Motor neuron (in vitro differentiated cells): ENCODE measurements around the gene LRRC8B. TPM values are rescaled to one million over a fixed set of nuclear protein-coding genes. Genes with fewer than 3 reads are reported as not detected.
A peak's percentile ranks its signal among the peaks of the same experiment; 100 is the strongest.

Experiments
- ATAC-seq, 8 experiments: fragments of 200-7000 bp; cut with Tn5 transposase; replicated peaks in 6 of 8; 2 replicates each; pipeline ENCODE4 v1.8.0; 2021; ENCODE audit warnings: mild to moderate bottlenecking in 8 of 8, moderate library complexity in 8 of 8
- H3K27ac ChIP-seq, 2 donors: fragments of 250-450 bp; sonication (Bioruptor Pico); 2 replicates each; pipeline ENCODE4 v1.9.0; 2021; ENCODE audit warnings: antibody characterized with exemption in 2 of 2, mild to moderate bottlenecking in 2 of 2, moderate library complexity in 1 of 2
- H3K4me1 ChIP-seq, 2 donors: fragments of 250-450 bp; sonication (Bioruptor Pico); replicated peaks in 1 of 2; 2 replicates each; pipeline ENCODE4 v1.6.1; 2021; ENCODE audit warnings: antibody characterized with exemption in 2 of 2, mild to moderate bottlenecking in 2 of 2, moderate library complexity in 1 of 2
- H3K4me3 ChIP-seq, 5 donors: fragments of 250-450 bp; sonication (Bioruptor Pico); 2 replicates each; pipeline ENCODE4 v1.9.0; 2021; ENCODE audit warnings: antibody characterized with exemption in 5 of 5, mild to moderate bottlenecking in 5 of 5, moderate library complexity in 4 of 5
- whole genome bisulfite sequencing, 10 experiments: fragments of 450-650 bp; shearing (Covaris generic); methylation state at CpG; one replicate each; pipeline ENCODE4 v1.0.0; 2022; 5-methylcytosine and 5-hydroxymethylcytosine counted together
- in situ Hi-C, 9 experiments: fragments of 400-800 bp; cut with MboI; loops; one replicate each; pipeline ENCODE4 v1.15.0; 2021; ENCODE audit warnings: low sequenced_read_pairs in 9 of 9, low pct_unique_long_range_greater_than_20kb in 2 of 9; ENCODE audit not compliant: unreplicated experiment in 9 of 9
- total RNA-seq, 8 experiments: library from RNA; unstranded; fragments of 300-600 nt; gene quantifications; 2 replicates each; pipeline versions ENCODE4 v1.2.3 to v1.2.4, GENCODE V29; 2022

The LRRC8B gene
- total RNA-seq, 8 experiments from 2014 or later: 4.2 to 37.3 (median 16.5) TPM

- peak in 2 of 8 experiments; percentile 43 to 62 for ATAC-seq
- Histone ChIP-seq H3K4me1 (peaks cover 15 to 21% of the 10 kb centered on the region in 2 donors), H3K27ac (no peak overlapping the region), H3K4me3 (no peak overlapping the region)
- 56 to 100% (median 96%) methylated on average over 1 to 3 of the region's 3 CpGs for WGBS, 10 experiments
- in situ Hi-C loops: no loop called here
These were observed 32.3 kb downstream of the LRRC8B start for GRCh38 chr1:89556726-89557444.

- H3K4me1 ChIP-seq: peaks cover 12 to 15% of the 10 kb centered on the region in 2 donors
- no peak overlapping the region for H3K27ac ChIP-seq
- ATAC-seq: no peak
- in situ Hi-C loops: no loop called here
- WGBS, 10 experiments: 80 to 100% (median 99%) methylated on average over 1 to 3 of the region's 3 CpGs
- H3K4me3 ChIP-seq: no peak overlapping the region
These were observed 32.8 kb downstream of the LRRC8B start for GRCh38 chr1:89557445-89557825.

- Histone ChIP-seq H3K4me3 (no peak overlapping the region), H3K27ac (no peak overlapping the region), H3K4me1 (peaks cover 8 to 10% of the 10 kb centered on the region in 2 donors)
- 78 to 100% (median 94%) methylated on average over 1 of the region's 1 CpG; no CpG with 5 or more reads in 4 of the 10 experiments for WGBS, 10 experiments
- in situ Hi-C loops: no loop called here
- peak in 1 of 8 experiments; percentile 47 for ATAC-seq
These were observed 33.3 kb downstream of the LRRC8B start for GRCh38 chr1:89557956-89558355.

GRCh38 chr1:89563957-89564604 lies 39.5 kb downstream of the LRRC8B start:
- Histone ChIP-seq H3K27ac (no peak overlapping the region), H3K4me3 (no peak overlapping the region), H3K4me1 (peaks cover 15 to 16% of the 10 kb centered on the region in 2 donors)
- WGBS, 10 experiments: 0 to 96% (median 56%) methylated on average over 1 to 3 of the region's 3 CpGs; no CpG with 5 or more reads in 1 of the 10 experiments
- peak in 5 of 8 experiments; percentile 60 to 87 (median 67) for ATAC-seq
- in situ Hi-C loops: no loop called here

GRCh38 chr1:89565521-89565920 lies 40.9 kb downstream of the LRRC8B start:
- in situ Hi-C loops: no loop called here
- no peak for ATAC-seq
- H3K4me3 ChIP-seq: no peak overlapping the region
- no peak overlapping the region for H3K27ac ChIP-seq
- WGBS, 10 experiments: 72 to 100% (median 88%) methylated on average over 2 to 6 of the region's 6 CpGs; no CpG with 5 or more reads in 1 of the 10 experiments
- peaks cover 15 to 16% of the 10 kb centered on the region in 2 donors for H3K4me1 ChIP-seq

GRCh38 chr1:89566761-89567174 lies 42.1 kb downstream of the LRRC8B start:
- peaks cover 15 to 16% of the 10 kb centered on the region in 2 donors for H3K4me1 ChIP-seq
- in situ Hi-C loops: no loop called here
- no peak overlapping the region for H3K27ac ChIP-seq
- no peak overlapping the region for H3K4me3 ChIP-seq
- 6 to 100% (median 19%) methylated on average over 2 to 6 of the region's 6 CpGs for WGBS, 10 experiments
- ATAC-seq: peak in 6 of 8 experiments; percentile 19 to 85 (median 75)

GRCh38 chr1:89567797-89568196 lies 43.2 kb downstream of the LRRC8B start:
- Histone ChIP-seq H3K4me3 (no peak overlapping the region), H3K4me1 (peaks cover 15 to 16% of the 10 kb centered on the region in 2 donors), H3K27ac (no peak overlapping the region)
- 22 to 80% (median 69%) methylated on average over 1 to 3 of the region's 3 CpGs for WGBS, 10 experiments
- no peak for ATAC-seq
- in situ Hi-C loops: no loop called here

- no peak for ATAC-seq
- Histone ChIP-seq H3K4me3 (no peak overlapping the region), H3K4me1 (peaks cover 8 to 9% of the 10 kb centered on the region in 2 donors), H3K27ac (no peak overlapping the region)
- in situ Hi-C loops: no loop called here
These were observed 48.8 kb downstream of the LRRC8B start for GRCh38 chr1:89573410-89573809.

- 53 to 100% (median 90%) methylated on average over 2 to 4 of the region's 4 CpGs; no CpG with 5 or more reads in 1 of the 10 experiments for WGBS, 10 experiments
- H3K4me3 ChIP-seq: no peak overlapping the region
- peaks cover 8 to 9% of the 10 kb centered on the region in 2 donors for H3K4me1 ChIP-seq
- no peak overlapping the region for H3K27ac ChIP-seq
- in situ Hi-C loops: no loop called here
- ATAC-seq: no peak
These were observed 50.0 kb downstream of the LRRC8B start for GRCh38 chr1:89574621-89575020.

GRCh38 chr1:89575207-89575606 lies 50.6 kb downstream of the LRRC8B start:
- no peak overlapping the region for H3K4me3 ChIP-seq
- H3K4me1 ChIP-seq: peaks cover 8 to 9% of the 10 kb centered on the region in 2 donors
- no peak for ATAC-seq
- WGBS, 10 experiments: 86 to 100% (median 92%) methylated on average over 1 of the region's 1 CpG; no CpG with 5 or more reads in 5 of the 10 experiments
- in situ Hi-C loops: no loop called here
- H3K27ac ChIP-seq: no peak overlapping the region

- ATAC-seq: peak in 5 of 8 experiments; percentile 77 to 89 (median 79)
- H3K4me1 ChIP-seq: peaks cover 8 to 9% of the 10 kb centered on the region in 2 donors
- H3K27ac ChIP-seq: no peak overlapping the region
- no peak overlapping the region for H3K4me3 ChIP-seq
- in situ Hi-C loops: no loop called here
- WGBS, 10 experiments: 0 to 100% (median 100%) methylated on average over 1 to 3 of the region's 3 CpGs; no CpG with 5 or more reads in 1 of the 10 experiments
These were observed 51.4 kb downstream of the LRRC8B start for GRCh38 chr1:89576013-89576412.

- in situ Hi-C loops: no loop called here
- no peak overlapping the region for H3K27ac ChIP-seq
- H3K4me1 ChIP-seq: peaks cover 8 to 9% of the 10 kb centered on the region in 2 donors
- 0 to 100% (median 84%) methylated on average over 1 of the region's 1 CpG for WGBS, 10 experiments
- ATAC-seq: peak in 4 of 8 experiments; percentile 50 to 94 (median 72)
- no peak overlapping the region for H3K4me3 ChIP-seq
These were observed 53.5 kb downstream of the LRRC8B start for GRCh38 chr1:89578151-89578550.

GRCh38 chr1:89578946-89579684 lies 54.5 kb downstream of the LRRC8B start:
- peak in 1 of 8 experiments; percentile 29 for ATAC-seq
- in situ Hi-C loops: no loop called here
- peaks cover 8 to 9% of the 10 kb centered on the region in 2 donors for H3K4me1 ChIP-seq
- H3K4me3 ChIP-seq: no peak overlapping the region
- H3K27ac ChIP-seq: no peak overlapping the region
- WGBS, 10 experiments: 6 to 100% (median 49%) methylated on average over 1 to 2 of the region's 2 CpGs
